GM18511 (cell line): ENCODE data around the gene ACAN.

ENCODE experiments used
- ATAC-seq: cut with Tn5 transposase; IDR thresholded peaks from one replicate; pipeline ENCODE4 v1.9.1; 2021; ENCODE audit warnings: mild to moderate bottlenecking, moderate library complexity; ENCODE audit not compliant: unreplicated experiment

ACAN gene

DNA sequence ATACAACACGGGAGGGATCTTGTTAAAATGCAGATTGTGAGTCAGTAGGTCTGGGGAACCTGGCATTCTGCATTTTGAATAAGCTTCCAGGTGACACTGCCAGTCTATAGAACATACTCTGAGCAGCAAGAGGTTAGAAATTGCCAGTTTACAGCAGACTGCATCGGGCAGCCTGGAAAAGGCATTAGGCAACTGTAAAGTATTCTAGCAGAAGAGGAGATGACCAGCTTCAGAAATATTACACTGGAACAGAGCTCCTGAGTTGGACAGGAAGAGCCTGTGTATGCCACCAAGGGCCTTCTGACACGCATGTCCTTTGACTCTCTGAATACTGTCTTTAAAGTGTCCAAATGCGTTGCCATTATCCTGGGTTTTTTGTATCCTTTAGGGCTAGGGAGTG is 2.5 kb upstream of the ACAN start:
- ATAC-seq, result no peak

DNA sequence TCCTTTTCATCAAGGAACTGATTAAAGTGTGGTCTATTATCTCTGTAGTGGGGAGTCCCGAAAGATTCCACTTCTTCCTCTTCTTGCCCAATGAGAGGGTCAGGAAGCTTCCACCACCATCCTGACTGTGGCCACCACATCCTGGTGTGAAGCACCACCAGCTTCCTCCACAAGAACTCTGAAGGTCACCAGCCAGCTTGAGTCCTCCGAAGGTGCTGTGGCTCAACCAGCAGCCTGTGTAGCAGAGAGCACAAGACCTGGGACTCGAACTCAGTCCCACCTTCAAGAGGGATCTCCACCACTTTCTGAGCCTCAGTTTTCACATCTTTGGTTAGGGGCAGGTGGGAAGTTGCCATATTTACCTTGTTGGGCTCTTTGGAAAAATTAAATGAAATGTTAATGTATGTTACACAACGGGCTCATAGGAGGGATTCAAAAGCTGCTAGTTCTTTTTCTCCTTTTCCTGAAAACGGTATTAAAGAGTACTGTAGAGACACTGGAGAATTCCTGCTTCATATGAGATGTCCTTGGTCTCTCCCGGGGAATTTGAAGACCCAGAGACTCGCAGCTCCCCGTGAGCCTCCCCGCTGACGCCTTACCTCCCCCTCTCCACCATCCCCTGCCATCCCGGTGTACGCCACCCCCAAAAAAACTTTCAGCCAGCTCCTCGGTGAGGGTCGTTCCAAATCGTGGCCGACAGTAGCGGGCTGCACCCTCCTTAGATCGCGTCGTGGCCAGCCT is 816 bp upstream of the ACAN start:
- ATAC-seq, result no peak

DNA sequence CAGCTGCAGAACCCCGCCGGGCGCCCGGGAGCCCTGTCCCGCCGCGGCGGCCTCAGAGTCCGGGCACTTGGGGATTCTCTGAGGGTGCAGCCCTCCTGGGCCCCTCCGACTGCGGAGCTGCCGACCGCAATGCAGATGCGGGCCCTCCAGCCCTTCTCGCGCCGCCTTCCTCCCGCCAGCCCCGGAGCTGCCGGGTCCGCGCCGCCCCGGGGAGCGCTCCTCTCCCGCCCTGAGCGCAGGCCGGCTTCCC is 320 bp upstream of the ACAN start:
- ATAC-seq, result no peak

DNA sequence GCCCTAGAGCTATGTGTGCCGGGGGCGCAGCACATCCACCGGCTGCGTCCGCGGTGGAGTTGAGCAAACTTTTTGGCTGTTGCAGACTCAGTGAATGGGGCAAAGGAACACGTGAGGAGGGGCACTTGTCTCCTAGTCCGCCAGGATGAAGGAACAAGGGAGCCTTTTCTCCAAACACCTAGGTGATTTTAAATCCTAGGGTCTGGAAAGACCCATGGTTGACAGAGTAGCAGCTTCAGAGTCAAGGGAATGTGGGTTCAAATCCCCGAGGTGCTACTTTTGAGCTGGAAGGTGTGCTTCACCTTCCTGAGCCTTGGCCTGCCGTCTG is 648 bp downstream of the ACAN start:
- no peak for ATAC-seq

DNA sequence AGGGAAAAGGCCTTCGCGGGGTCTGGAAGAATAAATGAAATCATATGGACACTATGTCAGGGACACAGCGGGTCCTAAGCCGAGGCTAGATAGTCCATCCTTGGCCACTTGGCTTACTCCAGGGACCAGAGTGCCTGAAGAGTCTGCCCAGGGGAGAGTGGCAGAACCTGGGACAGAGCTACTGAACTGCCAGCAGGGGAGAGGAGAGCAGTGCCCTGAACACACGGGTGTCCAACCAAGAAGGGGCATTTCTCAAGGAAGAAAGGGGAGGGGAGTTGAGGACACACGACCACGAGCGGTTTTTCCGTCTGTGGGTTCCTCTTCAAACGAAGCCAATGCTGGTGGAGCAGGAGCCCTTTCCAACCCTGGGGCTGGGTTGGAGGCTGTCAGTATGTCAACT is 1.0 kb downstream of the ACAN start:
- no peak for ATAC-seq

DNA sequence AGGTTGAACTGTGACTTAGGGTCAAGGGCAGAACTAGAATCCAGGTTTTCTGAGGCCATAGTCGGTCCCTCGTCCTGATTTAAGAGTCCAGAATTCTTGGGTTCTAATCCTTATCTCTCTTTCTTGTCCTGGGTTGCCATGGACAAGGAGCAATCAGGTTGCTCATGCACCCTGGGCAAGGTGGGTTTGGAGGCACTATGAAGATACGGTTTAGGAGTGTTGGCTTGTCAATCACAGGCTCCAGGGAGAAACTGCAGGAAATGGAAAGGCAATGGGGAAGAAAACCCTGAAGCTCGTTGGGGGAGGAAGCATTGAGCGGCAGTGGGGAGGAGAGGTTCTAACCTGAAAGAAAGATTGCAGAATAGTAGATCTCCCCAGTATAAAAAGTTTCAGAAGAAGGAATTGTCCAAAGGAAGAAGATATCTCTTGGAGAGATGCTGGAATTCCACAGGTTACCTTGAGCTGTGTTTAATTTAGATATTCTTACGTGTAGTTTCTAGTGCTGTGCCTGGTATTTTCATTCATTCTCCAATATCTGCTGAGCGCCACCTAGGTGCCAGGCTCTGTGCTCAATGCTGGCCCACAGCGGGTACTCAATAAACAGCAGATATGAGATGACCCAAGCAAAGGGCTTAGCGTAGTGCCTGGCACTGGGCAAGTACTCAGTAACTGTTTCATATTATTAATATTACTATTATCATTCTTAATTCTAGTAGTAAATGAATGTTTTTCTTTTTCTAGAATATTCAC is 2.0 kb downstream of the ACAN start:
- no peak for ATAC-seq

DNA sequence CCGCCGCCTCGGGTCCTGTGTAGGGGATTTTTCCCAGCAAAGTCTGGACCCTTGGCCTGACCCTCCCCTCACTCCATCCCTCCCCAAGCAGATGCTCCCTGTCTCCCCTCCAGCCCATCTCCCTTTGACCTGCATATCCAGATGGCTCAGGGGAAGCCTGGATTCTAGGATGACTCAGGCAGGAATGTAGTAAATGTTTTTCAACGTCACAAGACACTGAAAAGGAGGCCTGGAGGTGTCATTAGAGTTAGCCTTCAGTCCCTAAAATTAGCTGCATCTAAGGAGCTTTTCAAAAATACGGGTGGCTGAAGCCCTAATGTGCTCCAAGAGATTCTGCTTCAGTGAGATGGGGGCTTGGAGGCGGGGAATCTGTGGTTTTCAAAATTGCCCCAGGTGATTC is 7.2 kb downstream of the ACAN start:
- no peak for ATAC-seq

DNA sequence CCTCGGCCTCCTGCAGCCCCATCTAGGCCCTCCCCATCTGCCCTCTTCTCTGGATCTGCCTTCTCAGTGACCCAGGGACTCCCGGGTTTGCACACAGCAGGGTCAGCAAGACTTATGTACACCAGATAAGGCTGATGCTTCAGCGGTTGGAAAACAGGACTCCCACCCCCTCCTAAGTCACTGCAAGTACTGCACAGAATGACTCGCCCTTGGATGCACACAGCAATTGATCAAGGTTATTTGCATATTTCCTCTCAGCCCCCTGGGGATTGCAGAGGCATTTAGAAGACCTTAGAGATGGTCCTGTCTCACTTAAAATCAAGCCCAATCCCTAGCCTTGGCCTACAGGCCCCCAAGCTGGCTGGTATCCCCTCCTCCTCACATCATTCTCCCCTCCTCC is 8.9 kb downstream of the ACAN start:
- peak; percentile 83 for ATAC-seq

DNA sequence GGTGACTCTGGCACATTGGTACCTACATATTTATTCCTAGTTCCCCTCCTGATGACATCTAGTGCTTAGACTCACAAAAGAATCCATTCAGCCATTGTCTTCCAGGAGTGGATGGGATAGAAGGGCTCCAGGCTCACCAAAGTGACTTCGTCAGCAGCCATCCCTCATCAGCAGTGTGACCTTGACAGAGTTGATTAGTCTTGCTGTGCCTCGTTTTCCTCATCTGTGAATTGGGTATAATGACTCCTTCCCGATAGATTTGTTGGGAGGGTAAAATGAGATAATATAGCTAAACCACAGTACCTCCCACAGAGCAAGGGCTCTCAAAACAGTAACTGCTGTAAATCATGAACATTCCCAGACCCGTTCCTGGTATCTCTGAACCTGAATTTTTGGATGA is 10.7 kb downstream of the ACAN start:
- ATAC-seq, result no peak

DNA sequence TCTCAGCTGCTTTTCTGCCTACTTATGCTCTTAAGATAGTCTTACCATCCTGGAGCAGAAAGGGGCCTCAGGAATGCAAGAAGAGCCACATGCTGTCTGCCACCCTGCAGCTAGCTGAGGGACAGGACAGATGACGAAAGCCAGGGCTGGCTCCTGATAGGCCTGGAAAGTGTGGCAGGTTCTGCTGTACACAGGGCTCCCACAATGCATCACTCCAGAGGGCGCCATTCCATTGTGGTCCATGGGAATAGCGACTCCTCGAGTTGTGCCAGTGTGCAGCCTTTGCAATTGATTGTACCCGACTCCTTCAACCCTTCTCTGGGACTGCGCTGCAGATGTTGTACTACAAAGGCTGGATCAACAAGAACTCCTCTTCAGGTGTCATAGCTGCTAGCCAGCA is 11.2 kb downstream of the ACAN start:
- ATAC-seq, result no peak

DNA sequence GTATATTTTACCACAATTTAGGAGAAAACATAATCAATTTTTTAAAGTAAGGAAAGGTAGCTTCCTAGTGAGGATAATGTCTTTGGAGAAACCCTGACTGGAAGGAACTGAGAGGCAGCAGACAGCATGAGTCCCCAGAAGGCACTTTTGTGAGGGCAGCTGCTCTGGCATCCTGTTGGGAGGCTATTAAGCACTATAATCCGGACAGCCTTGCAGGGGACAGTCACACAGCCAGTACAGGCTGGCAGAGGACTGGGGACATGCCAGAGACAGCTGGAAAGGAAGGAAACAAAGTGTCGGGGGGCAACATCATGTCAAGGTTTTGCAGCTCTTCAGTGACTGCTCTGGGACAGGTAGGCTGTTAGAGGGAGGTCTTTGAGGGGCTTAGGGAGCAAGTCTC is 15.7 kb downstream of the ACAN start:
- ATAC-seq, result no peak

DNA sequence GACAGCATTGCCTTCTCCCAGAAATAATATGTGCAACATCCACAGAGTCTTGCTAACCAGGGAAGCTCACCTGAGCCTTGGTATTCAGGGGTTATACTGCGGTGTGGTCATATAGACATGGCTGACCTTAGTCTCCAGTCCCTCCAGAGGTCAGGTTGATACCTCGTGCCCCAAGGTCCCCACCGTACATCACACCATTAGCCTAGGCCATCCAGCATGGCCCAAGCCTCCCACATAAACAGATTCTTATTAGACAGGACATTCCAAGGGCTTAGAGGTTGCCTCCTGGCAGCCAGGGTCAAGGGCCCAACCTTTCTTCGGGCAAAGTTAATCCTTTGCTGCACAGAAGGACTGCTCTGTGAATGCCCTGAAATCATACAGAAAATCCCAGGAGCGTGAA is 18.8 kb downstream of the ACAN start:
- no peak for ATAC-seq

DNA sequence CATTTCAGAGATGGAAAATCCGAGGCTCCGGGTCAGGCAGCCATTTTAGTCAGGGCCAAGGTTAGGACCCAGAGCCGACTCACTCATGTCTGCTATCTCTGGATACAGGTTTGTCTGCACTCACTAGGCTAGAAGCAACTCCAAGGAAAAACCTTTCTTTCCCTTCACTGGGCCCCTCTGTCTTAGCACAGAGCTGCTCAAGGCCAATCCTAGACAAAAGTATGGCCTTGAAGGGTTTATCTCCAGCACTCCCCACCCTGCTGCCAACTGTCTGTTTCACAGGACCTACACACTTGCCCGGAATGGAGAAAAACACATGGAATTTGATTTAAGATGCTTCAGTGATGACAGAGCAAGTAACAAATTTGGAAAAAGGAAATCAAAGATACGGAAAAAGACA is 25.6 kb downstream of the ACAN start:
- ATAC-seq, result no peak

DNA sequence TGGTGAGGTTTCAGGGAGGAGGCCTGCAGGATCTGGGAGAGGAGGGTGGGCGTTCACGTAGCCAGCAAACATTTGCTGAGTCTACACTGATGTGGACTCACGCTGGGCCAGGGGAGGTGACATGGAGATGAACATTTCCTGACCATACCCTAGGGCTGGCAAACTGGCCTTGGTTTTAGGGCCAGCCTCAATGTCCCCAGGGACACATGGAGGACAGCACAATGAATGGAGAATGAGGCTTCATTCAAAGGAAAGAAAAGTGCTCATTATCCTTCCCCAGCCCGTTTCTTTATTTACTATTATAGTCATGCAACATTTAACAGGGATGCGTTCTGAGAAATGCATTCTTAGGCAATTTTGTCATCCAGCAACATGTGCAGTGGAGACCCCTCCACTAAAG is 26.8 kb downstream of the ACAN start:
- no peak for ATAC-seq

DNA sequence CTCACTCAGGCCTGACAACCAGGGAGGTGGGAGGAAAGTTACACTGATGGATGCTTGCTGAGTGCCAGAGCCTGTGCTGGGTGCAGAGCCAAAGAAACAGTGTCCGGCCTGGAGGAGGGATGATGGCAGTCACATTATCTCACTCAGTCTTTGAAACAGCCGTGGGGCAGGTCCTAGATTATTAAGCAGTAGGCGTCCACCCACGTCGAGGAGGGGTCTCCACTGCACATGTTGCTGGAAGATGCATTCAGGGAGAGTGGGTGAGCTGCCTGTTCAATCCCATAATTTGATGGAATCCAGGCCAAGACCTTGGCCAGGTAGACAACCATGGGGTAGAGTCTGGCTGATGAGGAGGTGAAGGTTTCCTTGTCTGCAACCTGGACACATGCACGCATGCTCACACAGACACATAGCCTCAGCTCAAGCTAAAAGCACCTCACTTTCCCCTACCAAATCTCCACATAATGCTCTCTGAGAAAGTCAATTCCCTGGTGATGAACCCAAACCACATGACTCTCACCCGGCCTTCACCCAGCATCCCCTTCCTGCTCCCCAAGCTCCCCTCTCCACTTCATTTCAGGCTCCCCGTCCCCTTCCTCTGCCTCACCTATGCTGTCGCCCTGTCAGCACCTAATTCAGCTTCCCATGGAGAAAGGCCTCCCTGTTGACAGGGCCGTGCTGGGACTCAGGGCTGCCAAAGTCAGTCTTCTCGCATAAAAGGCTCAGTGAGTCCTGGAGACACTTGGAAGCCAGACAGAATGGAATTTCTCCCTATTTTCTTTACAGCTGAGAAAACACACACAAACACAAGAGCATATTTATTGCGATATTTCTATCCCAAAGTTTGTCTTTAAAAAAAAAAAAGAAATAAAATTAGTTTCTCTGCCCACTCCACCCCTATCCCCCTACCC is 29.8 kb downstream of the ACAN start:
- no peak for ATAC-seq

DNA sequence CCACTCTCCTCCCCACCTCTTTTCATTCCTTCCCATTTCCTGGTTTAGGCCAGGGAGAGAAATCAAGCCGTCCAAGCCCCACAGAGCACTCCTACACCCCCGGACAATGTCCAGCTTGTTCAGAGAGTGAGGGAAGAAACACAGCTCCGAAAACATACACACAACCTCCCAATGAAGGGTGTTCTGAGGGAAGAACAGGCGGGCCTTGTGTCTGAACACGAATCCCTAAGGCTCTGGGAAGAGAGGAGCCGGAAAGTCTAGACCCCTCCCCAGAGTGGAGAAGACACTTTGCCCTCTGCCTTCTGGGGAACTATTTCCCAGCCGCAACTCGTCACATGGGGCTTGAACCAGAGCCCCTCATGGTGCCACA is 30.5 kb downstream of the ACAN start:
- no peak for ATAC-seq

DNA sequence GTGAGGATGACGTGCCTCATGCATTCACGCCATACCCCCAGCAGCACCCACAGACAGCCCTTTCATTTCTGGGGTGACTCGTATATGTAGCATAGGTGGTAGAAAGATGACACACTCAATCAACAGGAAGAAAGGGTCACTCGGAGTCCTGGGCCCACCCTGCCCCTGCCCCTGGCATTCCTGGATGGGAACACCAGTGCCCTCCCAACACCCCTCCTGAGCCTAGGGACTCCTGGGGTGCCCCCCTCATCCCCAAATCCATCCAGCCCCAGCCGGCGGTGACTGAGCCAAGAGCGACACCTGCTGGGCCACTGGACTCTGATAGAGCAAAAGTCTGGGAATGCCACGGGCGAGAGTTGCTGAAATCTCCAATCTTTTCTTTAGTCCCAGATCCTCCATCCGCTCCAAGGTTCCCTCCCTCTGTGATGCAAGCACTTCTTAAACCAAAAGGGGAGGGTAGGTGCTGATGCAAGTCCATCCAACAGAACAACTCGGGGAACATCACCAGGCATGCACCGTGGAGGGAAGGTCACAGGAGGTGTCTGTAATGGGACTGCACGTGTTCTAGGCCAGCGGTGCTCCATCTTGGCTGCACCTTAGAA is 31.1 kb downstream of the ACAN start:
- no peak for ATAC-seq

DNA sequence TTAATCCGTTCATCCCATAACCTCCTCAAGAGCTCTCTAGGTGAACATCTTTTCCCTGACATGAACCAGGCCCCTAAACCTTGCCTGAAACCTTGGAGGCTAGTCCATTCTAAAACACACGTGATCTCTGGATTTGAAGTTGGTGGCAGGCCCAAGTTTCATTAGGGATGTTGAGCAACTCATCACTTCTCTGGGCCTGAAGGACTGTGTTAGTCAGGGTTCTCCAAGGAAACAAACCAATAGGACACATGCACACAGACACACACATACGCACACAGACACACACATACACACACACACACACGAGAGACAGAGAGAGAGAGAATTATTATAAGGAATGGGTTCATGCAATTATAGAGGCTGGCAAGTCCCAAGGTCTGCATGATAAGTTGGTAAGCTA is 31.9 kb downstream of the ACAN start:
- no peak for ATAC-seq

DNA sequence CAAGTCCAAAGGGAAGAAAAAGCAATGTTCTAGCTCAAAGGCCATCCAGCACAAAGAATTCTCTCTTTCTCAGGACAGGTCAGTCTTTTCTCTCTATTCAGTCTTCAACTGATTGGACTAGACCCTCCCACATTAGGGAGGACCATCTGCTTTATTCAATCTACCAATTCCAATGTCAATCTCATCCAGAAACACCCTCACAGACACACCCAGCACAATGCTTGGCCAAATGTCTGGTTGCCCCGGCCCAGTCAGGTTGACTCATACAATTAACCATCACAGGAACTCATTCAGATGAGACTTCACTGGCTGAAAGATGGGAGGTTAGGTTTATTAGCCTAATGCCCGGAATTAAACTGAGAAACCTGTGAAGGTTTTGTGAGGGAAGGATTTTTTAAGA is 32.4 kb downstream of the ACAN start:
- no peak for ATAC-seq

DNA sequence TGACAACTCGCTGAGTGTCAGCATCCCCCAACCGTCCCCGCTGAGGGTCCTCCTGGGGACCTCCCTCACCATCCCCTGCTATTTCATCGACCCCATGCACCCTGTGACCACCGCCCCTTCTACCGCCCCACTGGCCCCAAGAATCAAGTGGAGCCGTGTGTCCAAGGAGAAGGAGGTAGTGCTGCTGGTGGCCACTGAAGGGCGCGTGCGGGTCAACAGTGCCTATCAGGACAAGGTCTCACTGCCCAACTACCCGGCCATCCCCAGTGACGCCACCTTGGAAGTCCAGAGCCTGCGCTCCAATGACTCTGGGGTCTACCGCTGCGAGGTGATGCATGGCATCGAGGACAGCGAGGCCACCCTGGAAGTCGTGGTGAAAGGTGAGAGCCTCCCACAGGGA is 35.4 kb downstream of the ACAN start:
- ATAC-seq, result no peak

DNA sequence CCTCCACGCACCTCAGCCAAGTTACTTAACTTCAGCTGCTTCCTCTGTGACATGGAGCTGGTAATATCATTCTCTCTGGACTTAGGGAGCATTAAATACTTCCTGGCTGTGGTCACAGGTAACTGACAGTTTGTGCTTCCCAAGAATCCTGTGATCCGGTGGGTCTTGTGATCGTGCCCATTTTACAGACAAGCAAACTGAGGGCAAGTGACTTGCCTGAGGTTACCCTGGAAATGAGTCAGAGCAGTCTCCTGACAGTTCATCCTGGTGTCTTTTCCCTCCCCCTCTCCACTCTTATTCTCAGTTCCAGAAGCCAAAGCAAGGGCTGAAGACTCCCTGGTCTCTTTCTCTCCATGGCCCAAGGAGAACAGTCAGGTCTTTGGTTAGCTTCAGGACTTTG is 35.9 kb downstream of the ACAN start:
- ATAC-seq, result no peak

DNA sequence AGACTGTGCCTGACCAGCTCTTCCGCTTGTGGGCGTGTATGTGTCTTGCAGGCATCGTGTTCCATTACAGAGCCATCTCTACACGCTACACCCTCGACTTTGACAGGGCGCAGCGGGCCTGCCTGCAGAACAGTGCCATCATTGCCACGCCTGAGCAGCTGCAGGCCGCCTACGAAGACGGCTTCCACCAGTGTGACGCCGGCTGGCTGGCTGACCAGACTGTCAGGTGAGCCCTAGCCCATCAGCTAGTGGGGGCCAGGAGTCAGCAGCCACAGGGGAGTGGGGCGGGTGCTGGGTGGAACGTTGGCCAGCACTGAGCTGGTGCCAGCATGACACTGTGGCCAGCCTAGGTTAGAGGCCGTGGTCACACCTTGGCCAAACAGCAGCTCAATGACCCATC is 36.7 kb downstream of the ACAN start:
- ATAC-seq, result no peak
